HEK293 (cell line): ENCODE data around the gene MDFIC.

Experiments
- CTCF ChIA-PET: fragments of 350-600 bp; formaldehyde crosslinking; extraction: SDS; loops from one replicate; lab custom pipeline; 2021; ENCODE audit warnings: antibody characterized with exemption; lab: Yijun Ruan, JAX
- POLR2A ChIA-PET: fragments of 300-600 bp; formaldehyde crosslinking; extraction: SDS; loops from one replicate; lab custom pipeline; 2020; ENCODE audit warnings: antibody characterized with exemption, inconsistent platforms; lab: Yijun Ruan, JAX
- H3K27ac ChIP-seq: fragments of 200-500 bp; sonication (Bioruptor generic); 2 replicates; pipeline ENCODE4 v1.5.1; 2014; ENCODE audit warnings: low read depth, low read length, control low read depth, inconsistent platforms; ENCODE audit errors: extremely low read depth
- H3K36me3 ChIP-seq, 2 experiments: fragments of 200-500 bp in 1 of 2; sonication (Bioruptor generic) in 1 of 2; 1 replicate in 1 of 2; 2 replicates in 1 of 2; pipeline ENCODE4 v1.5.1; 2014 to 2017; ENCODE audit warnings: inconsistent platforms in 2 of 2, low read length in 2 of 2; ENCODE audit not compliant: control insufficient read depth in 2 of 2, insufficient read depth in 1 of 2
- H3K4me1 ChIP-seq: fragments of 200-500 bp; sonication (Bioruptor generic); 2 replicates; pipeline ENCODE4 v1.5.1; 2014; ENCODE audit warnings: mild to moderate bottlenecking, low read length, inconsistent platforms; ENCODE audit not compliant: control insufficient read depth, insufficient read depth
- H3K4me3 ChIP-seq: 2 replicates; pipeline ENCODE4 v1.5.1; 2011; ENCODE audit warnings: low read depth, mild to moderate bottlenecking, control low read depth, low read length, moderate library complexity
- H3K9me3 ChIP-seq: fragments of 200-500 bp; sonication (Bioruptor generic); 2 replicates; pipeline ENCODE4 v1.5.1; 2014; ENCODE audit warnings: low read depth, low read length, inconsistent platforms; ENCODE audit not compliant: control insufficient read depth, insufficient read depth
- GLI4 ChIP-seq: fragments of 450-650 bp; formaldehyde crosslinking; IDR thresholded peaks from 2 replicates; pipeline ENCODE4 v1.5.1; 2016; ENCODE audit warnings: missing biosample characterization, missing genetic modification characterization
- HOXC10 ChIP-seq: sonication (generic); formaldehyde crosslinking; IDR thresholded peaks from 2 replicates; pipeline ENCODE4 v1.8.1; 2023; ENCODE audit warnings: mild to moderate bottlenecking, missing genetic modification reagents
- IKZF3 ChIP-seq: fragments of 450-650 bp; IDR thresholded peaks from 2 replicates; pipeline ENCODE4 v1.5.0; 2018; ENCODE audit warnings: missing biosample characterization, mild to moderate bottlenecking, missing genetic modification characterization, moderate library complexity
- REPIN1 ChIP-seq: fragments of 450-650 bp; formaldehyde crosslinking; IDR thresholded peaks from 2 replicates; pipeline ENCODE4 v1.5.1; 2017; ENCODE audit warnings: missing biosample characterization, missing genetic modification characterization, low read depth
- SCRT2 ChIP-seq: fragments of 450-650 bp; formaldehyde crosslinking; IDR thresholded peaks from 2 replicates; pipeline ENCODE4 v1.5.1; 2016; ENCODE audit warnings: missing biosample characterization, missing genetic modification characterization
- ZBTB1 ChIP-seq: fragments of 450-650 bp; formaldehyde crosslinking; IDR thresholded peaks from 2 replicates; pipeline ENCODE4 v1.5.1; 2016; ENCODE audit warnings: missing biosample characterization, missing genetic modification characterization
- ZBTB8A ChIP-seq: fragments of 450-650 bp; formaldehyde crosslinking; IDR thresholded peaks from 2 replicates; pipeline ENCODE4 v1.5.1; 2016; ENCODE audit warnings: missing biosample characterization, missing genetic modification characterization
- ZFP37 ChIP-seq: fragments of 450-650 bp; formaldehyde crosslinking; IDR thresholded peaks from 2 replicates; pipeline ENCODE4 v1.5.1; 2016; ENCODE audit warnings: missing biosample characterization, missing genetic modification characterization
- ZNF121 ChIP-seq: fragments of 450-650 bp; formaldehyde crosslinking; IDR thresholded peaks from 2 replicates; pipeline ENCODE4 v1.5.1; 2016; ENCODE audit warnings: missing biosample characterization, missing genetic modification characterization
- ZNF23 ChIP-seq: fragments of 450-650 bp; formaldehyde crosslinking; IDR thresholded peaks from 2 replicates; pipeline ENCODE4 v1.5.1; 2016; ENCODE audit warnings: missing biosample characterization, missing genetic modification characterization, borderline replicate concordance
- ZNF394 ChIP-seq: fragments of 450-650 bp; formaldehyde crosslinking; IDR thresholded peaks from 2 replicates; pipeline ENCODE4 v1.5.1; 2016; ENCODE audit warnings: missing biosample characterization, missing genetic modification characterization, mild to moderate bottlenecking, moderate library complexity, borderline replicate concordance
- ZNF433 ChIP-seq: fragments of 450-650 bp; formaldehyde crosslinking; IDR thresholded peaks from 2 replicates; pipeline ENCODE4 v1.5.1; 2016; ENCODE audit warnings: missing biosample characterization, missing genetic modification characterization, low read depth
- ZNF514 ChIP-seq: fragments of 450-650 bp; formaldehyde crosslinking; IDR thresholded peaks from 2 replicates; pipeline ENCODE4 v1.5.1; 2016; ENCODE audit warnings: missing biosample characterization, missing genetic modification characterization
- ZNF560 ChIP-seq: fragments of 450-650 bp; formaldehyde crosslinking; IDR thresholded peaks from 2 replicates; pipeline ENCODE4 v1.5.1; 2017; ENCODE audit warnings: missing biosample characterization, missing genetic modification characterization, borderline replicate concordance
- ZNF626 ChIP-seq: fragments of 450-650 bp; sonication (Bioruptor Pico); formaldehyde crosslinking; IDR thresholded peaks from 2 replicates; pipeline ENCODE4 v1.5.1; 2018; ENCODE audit warnings: missing biosample characterization, missing genetic modification characterization, inconsistent platforms
- ZNF654 ChIP-seq: fragments of 450-650 bp; formaldehyde crosslinking; IDR thresholded peaks from 2 replicates; pipeline ENCODE4 v1.5.1; 2016; ENCODE audit warnings: low read depth, missing biosample characterization, missing genetic modification characterization
- ZNF670 ChIP-seq: fragments of 450-650 bp; formaldehyde crosslinking; IDR thresholded peaks from 2 replicates; pipeline ENCODE4 v1.5.1; 2016; ENCODE audit warnings: missing biosample characterization, missing genetic modification characterization, low read depth
- ZNF776 ChIP-seq: fragments of 450-650 bp; formaldehyde crosslinking; IDR thresholded peaks from 2 replicates; pipeline ENCODE4 v1.5.0; 2017; ENCODE audit warnings: missing biosample characterization, missing genetic modification characterization, borderline replicate concordance
- ZSCAN16 ChIP-seq: fragments of 450-650 bp; formaldehyde crosslinking; IDR thresholded peaks from 2 replicates; pipeline ENCODE4 v1.5.1; 2016; ENCODE audit warnings: missing biosample characterization, missing genetic modification characterization
- TF ChIP-seq, protein P1 (sequence below): fragments of 450-650 bp; formaldehyde crosslinking; IDR thresholded peaks from 2 replicates; pipeline ENCODE4 v1.5.1; 2016; ENCODE audit warnings: missing biosample characterization, missing genetic modification characterization
- TF ChIP-seq, protein P2 (sequence below): fragments of 450-650 bp; formaldehyde crosslinking; IDR thresholded peaks from 2 replicates; pipeline ENCODE4 v1.5.1; 2016; ENCODE audit warnings: missing biosample characterization, missing genetic modification characterization, borderline replicate concordance
- TF ChIP-seq, protein P3 (sequence below): fragments of 450-650 bp; formaldehyde crosslinking; IDR thresholded peaks from 2 replicates; pipeline ENCODE4 v1.5.1; 2016; ENCODE audit warnings: missing biosample characterization, missing genetic modification characterization, borderline replicate concordance
- TF ChIP-seq, protein P4 (sequence below): IDR thresholded peaks from 2 replicates; pipeline ENCODE4 v1.6.1; 2011; ENCODE audit warnings: mild to moderate bottlenecking, low read depth, low read length, borderline replicate concordance

Gene MDFIC

DNA sequence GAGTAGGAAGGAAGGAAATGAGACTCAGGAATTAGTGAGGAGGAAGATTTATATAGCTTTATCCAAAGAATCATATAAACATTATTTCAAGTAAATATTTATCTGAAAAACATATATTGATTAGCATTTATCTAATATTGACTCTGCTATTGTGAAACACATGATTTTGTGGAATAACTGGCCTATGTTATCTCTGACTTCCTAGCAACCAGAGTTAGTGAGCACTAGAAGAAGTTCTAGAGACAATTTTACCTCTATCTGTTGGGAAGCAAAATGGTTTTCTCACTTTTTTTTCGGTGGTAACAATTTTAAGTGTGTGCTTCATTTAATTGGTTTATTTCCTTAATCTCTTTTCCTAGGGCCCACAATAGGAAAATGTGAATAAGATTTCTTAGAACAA, 21.6 kb downstream of the MDFIC start (continued):
- TF ChIP-seq, protein P1, sequence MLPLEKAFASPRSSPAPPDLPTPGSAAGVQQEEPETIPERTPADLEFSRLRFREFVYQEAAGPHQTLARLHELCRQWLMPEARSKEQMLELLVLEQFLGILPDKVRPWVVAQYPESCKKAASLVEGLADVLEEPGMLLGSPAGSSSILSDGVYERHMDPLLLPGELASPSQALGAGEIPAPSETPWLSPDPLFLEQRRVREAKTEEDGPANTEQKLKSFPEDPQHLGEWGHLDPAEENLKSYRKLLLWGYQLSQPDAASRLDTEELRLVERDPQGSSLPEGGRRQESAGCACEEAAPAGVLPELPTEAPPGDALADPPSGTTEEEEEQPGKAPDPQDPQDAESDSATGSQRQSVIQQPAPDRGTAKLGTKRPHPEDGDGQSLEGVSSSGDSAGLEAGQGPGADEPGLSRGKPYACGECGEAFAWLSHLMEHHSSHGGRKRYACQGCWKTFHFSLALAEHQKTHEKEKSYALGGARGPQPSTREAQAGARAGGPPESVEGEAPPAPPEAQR (tag by site-specific recombination), result no peak
- TF ChIP-seq ZNF121 (tag by site-specific recombination) (no peak), IKZF3 (no peak), ZNF514 (tag by site-specific recombination) (no peak), ZBTB8A (tag by site-specific recombination) (no peak), ZBTB1 (no peak), HOXC10 (no peak), SCRT2 (tag by site-specific recombination) (no peak), ZNF670 (tag by site-specific recombination) (no peak), ZNF394 (tag by site-specific recombination) (no peak)
- TF ChIP-seq, protein P2, sequence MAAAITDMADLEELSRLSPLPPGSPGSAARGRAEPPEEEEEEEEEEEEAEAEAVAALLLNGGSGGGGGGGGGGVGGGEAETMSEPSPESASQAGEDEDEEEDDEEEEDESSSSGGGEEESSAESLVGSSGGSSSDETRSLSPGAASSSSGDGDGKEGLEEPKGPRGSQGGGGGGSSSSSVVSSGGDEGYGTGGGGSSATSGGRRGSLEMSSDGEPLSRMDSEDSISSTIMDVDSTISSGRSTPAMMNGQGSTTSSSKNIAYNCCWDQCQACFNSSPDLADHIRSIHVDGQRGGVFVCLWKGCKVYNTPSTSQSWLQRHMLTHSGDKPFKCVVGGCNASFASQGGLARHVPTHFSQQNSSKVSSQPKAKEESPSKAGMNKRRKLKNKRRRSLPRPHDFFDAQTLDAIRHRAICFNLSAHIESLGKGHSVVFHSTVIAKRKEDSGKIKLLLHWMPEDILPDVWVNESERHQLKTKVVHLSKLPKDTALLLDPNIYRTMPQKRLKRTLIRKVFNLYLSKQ, result no peak

DNA sequence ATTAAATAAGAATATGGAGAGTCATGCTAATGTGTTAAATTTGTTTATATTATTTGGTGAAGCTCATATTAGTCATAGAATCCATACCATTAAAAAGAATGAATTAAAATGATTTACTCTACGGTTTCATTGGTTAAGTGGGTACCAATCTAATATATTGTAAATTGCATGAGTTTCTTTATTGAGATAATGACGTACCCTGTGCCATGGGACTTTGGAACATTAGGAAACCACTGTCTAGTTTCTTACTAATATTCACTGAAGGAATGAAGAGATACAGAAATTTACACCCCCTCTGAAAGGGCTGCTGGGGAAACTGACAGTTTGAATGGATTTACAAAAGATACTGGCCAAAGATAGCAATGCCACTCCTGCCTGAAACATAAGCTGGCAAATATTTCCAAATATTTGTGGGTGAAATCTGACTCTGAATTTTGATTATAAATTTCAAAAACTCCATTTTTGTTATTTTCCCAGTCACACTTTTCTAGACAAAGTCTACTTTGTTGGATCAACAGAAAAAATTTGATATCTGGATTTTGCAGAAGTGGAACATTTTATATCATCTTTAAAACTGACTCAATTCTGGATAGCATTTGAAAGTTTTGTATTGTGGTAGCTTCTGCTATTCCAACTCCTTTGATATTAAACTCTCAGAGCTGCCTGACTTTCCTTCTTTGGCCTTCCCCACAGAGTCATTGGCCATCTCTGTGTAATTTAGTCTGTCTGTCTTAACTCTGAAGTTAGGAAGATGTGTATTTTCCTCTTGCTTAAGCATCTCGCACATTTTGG, 22.3 kb downstream of the MDFIC start:
- no peak for TF ChIP-seq GLI4 (tag by site-specific recombination)
- TF ChIP-seq ZNF23 (tag by site-specific recombination), result no peak
- TF ChIP-seq ZNF560 (tag by site-specific recombination), result no peak
- ChIA-PET CTCF (interaction anchor here (0.5 to 0.6 kb wide), 4 partner anchors 54 to 908 kb away, joined by 3 to 4 read pairs (median 4); no protein-coding TSS in a partner anchor), POLR2A (no interaction called here)
- H3K4me3 ChIP-seq, result no peak overlapping the region
- H3K4me1 ChIP-seq, result no peaks in the 10 kb centered on the region
- H3K9me3 ChIP-seq, result no peaks in the 10 kb centered on the region
- no peaks in the 10 kb centered on the region for H3K36me3 ChIP-seq
- no peak overlapping the region for H3K27ac ChIP-seq

DNA sequence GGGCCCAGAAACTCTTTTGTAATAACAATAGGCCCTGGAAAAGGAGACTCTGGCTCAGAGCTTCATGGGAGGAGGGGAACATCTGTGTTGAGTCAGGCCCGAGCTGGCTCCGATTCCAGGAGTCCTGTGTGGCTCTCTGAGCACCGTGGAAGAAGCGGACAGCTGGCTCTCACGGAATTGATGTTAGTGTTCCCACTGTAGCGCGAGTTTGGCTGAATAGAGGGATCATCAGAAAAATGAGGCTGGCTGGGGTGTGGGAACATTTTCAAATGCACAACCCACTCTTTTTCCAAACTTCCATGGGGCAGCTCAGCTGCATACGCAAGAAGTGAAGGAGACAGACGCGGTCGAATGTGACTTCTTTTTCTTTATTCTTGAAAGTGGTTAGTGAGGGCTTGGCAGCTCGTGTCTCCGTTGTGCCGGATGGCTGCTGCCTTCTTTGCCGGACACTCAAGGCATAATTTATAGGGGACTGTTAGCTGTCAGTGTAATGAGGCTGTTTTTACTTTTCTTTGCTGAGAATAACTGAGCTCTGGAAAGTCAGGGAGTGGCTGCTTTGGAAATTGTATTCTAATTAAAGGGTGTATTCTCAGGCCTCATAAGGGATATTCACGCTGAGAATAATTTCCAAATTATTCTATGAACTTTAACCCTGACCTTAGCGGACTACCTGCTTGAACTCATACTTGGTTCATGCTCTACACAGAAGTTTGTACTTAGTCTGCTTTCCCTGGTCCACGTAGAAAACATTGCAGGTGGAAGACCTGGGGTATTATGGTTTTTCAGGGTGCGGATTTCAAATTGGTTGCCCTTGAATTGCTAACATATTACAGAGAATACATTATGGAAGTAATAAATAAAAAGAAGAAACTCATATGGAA, 23.1 kb downstream of the MDFIC start:
- Histone ChIP-seq H3K9me3 (no peaks in the 10 kb centered on the region), H3K4me3 (no peak overlapping the region), H3K4me1 (no peaks in the 10 kb centered on the region)
- POLR2A ChIA-PET, result no interaction called here
- TF ChIP-seq ZNF654 (tag by site-specific recombination) (no peak), ZNF433 (tag by site-specific recombination) (no peak), ZNF776 (tag by site-specific recombination) (no peak), REPIN1 (tag by site-specific recombination) (no peak), ZSCAN16 (no peak), ZNF626 (tag by site-specific recombination) (no peak), ZFP37 (tag by site-specific recombination) (no peak), SCRT2 (tag by site-specific recombination) (no peak)
- TF ChIP-seq, protein P3, sequence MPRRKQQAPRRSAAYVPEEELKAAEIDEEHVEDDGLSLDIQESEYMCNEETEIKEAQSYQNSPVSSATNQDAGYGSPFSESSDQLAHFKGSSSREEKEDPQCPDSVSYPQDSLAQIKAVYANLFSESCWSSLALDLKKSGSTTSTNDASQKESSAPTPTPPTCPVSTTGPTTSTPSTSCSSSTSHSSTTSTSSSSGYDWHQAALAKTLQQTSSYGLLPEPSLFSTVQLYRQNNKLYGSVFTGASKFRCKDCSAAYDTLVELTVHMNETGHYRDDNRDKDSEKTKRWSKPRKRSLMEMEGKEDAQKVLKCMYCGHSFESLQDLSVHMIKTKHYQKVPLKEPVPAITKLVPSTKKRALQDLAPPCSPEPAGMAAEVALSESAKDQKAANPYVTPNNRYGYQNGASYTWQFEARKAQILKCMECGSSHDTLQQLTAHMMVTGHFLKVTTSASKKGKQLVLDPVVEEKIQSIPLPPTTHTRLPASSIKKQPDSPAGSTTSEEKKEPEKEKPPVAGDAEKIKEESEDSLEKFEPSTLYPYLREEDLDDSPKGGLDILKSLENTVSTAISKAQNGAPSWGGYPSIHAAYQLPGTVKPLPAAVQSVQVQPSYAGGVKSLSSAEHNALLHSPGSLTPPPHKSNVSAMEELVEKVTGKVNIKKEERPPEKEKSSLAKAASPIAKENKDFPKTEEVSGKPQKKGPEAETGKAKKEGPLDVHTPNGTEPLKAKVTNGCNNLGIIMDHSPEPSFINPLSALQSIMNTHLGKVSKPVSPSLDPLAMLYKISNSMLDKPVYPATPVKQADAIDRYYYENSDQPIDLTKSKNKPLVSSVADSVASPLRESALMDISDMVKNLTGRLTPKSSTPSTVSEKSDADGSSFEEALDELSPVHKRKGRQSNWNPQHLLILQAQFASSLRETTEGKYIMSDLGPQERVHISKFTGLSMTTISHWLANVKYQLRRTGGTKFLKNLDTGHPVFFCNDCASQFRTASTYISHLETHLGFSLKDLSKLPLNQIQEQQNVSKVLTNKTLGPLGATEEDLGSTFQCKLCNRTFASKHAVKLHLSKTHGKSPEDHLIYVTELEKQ, result no peak
- TF ChIP-seq, protein P4, sequence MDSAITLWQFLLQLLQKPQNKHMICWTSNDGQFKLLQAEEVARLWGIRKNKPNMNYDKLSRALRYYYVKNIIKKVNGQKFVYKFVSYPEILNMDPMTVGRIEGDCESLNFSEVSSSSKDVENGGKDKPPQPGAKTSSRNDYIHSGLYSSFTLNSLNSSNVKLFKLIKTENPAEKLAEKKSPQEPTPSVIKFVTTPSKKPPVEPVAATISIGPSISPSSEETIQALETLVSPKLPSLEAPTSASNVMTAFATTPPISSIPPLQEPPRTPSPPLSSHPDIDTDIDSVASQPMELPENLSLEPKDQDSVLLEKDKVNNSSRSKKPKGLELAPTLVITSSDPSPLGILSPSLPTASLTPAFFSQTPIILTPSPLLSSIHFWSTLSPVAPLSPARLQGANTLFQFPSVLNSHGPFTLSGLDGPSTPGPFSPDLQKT, result no peak
- TF ChIP-seq, all 188 proteins: peak for 0
- H3K36me3 ChIP-seq, result no peaks in the 10 kb centered on the region
- no peak overlapping the region for H3K27ac ChIP-seq
- CTCF ChIA-PET, result interaction anchor here (0.5 to 1.1 kb wide), 4 partner anchors 32 to 1011 kb away, joined by 3 to 6 read pairs (median 4); no protein-coding TSS in a partner anchor
